ENCODE data around the gene TTC33.
A peak's percentile ranks its signal among the peaks of the same experiment; 100 is the strongest.
"Not testable (repeated sequence)": the region's sequence is repeated elsewhere in the genome, so short reads cannot be mapped to it uniquely, and the experiment has no call there.

Gene TTC33

GRCh38 chr5:40755407-40756365 is at the start of gene TTC33:
TSS of gene TTC33 (minus strand) at chr5:40755961. CDS start at chr5:40747018, 8,943 bp downstream.
- no peaks in the 10 kb centered on the region for H3K27me3 ChIP-seq (ENCODE audit: control insufficient read depth in 1 of 2, insufficient read depth in 2 of 2, low read length in 2 of 2)
- peak within 1 kb of the TSS; percentile 95 to 97 for H3K4me3 ChIP-seq (ENCODE audit: low read depth in 1 of 2, low read length in 2 of 2)
- peak within 1 kb of the TSS; percentile 89 to 94 for H3K9ac ChIP-seq (ENCODE audit: low read depth in 1 of 2, low read length in 2 of 2)
- H3K9me3 ChIP-seq (ENCODE audit: control insufficient read depth in 1 of 2, low read length in 2 of 2): peaks cover 0 to 5% of the 10 kb centered on the region in 2 donors
- H3K27ac ChIP-seq (ENCODE audit: low read depth, low read length): peak within 1 kb of the TSS; percentile 87
- peaks cover 3% of the 10 kb centered on the region in 2 donors for H3K36me3 ChIP-seq (ENCODE audit: control insufficient read depth in 1 of 2, insufficient read depth in 2 of 2, low read length in 2 of 2)
- H3K4me1 ChIP-seq (ENCODE audit: control insufficient read depth in 1 of 2, insufficient read depth in 2 of 2, low read length in 2 of 2): peaks cover 7 to 9% of the 10 kb centered on the region in 2 donors

GRCh38 chr5:40801771-40802562 is 46.2 kb upstream of the TTC33 start:
- Histone ChIP-seq H3K9ac (ENCODE audit: low read depth in 1 of 2, low read length in 2 of 2) (no peak overlapping the region), H3K4me1 (ENCODE audit: control insufficient read depth in 1 of 2, insufficient read depth in 2 of 2, low read length in 2 of 2) (peaks cover 0 to 3% of the 10 kb centered on the region in 2 donors), H3K4me3 (ENCODE audit: low read depth in 1 of 2, low read length in 2 of 2) (no peak overlapping the region), H3K27ac (ENCODE audit: low read depth, low read length) (no peak overlapping the region), H3K36me3 (ENCODE audit: control insufficient read depth in 1 of 2, insufficient read depth in 2 of 2, low read length in 2 of 2) (no peaks in the 10 kb centered on the region), H3K9me3 (ENCODE audit: control insufficient read depth in 1 of 2, low read length in 2 of 2) (no peaks in the 10 kb centered on the region), H3K27me3 (ENCODE audit: control insufficient read depth in 1 of 2, insufficient read depth in 2 of 2, low read length in 2 of 2) (no peaks in the 10 kb centered on the region)

GRCh38 chr5:40799258-40799657 is 43.5 kb upstream of the TTC33 start:
- H3K27ac ChIP-seq (ENCODE audit: low read depth, low read length): no peak overlapping the region

GRCh38 chr5:40798801-40799210 is 43.0 kb upstream of the TTC33 start:
- H3K36me3 ChIP-seq (ENCODE audit: control insufficient read depth in 1 of 2, insufficient read depth in 2 of 2, low read length in 2 of 2): no peaks in the 10 kb centered on the region
- peaks cover 10 to 16% of the 10 kb centered on the region in 2 donors for H3K4me1 ChIP-seq (ENCODE audit: control insufficient read depth in 1 of 2, insufficient read depth in 2 of 2, low read length in 2 of 2)
- H3K9me3 ChIP-seq (ENCODE audit: control insufficient read depth in 1 of 2, low read length in 2 of 2): no peaks in the 10 kb centered on the region
- peak overlapping the region; percentile 52 to 86 for H3K9ac ChIP-seq (ENCODE audit: low read depth in 1 of 2, low read length in 2 of 2)
- H3K27ac ChIP-seq (ENCODE audit: low read depth, low read length): no peak overlapping the region
- peak overlapping the region; percentile 89 to 96 for H3K4me3 ChIP-seq (ENCODE audit: low read depth in 1 of 2, low read length in 2 of 2)
- H3K27me3 ChIP-seq (ENCODE audit: control insufficient read depth in 1 of 2, insufficient read depth in 2 of 2, low read length in 2 of 2): no peaks in the 10 kb centered on the region

More at GRCh38 chr5:40799258-40799657, 43.5 kb upstream of the TTC33 start:
- no peaks in the 10 kb centered on the region for H3K27me3 ChIP-seq (ENCODE audit: control insufficient read depth in 1 of 2, insufficient read depth in 2 of 2, low read length in 2 of 2)
- peaks cover 10 to 16% of the 10 kb centered on the region in 2 donors for H3K4me1 ChIP-seq (ENCODE audit: control insufficient read depth in 1 of 2, insufficient read depth in 2 of 2, low read length in 2 of 2)
- H3K36me3 ChIP-seq (ENCODE audit: control insufficient read depth in 1 of 2, insufficient read depth in 2 of 2, low read length in 2 of 2): no peaks in the 10 kb centered on the region
- H3K4me3 ChIP-seq (ENCODE audit: low read depth in 1 of 2, low read length in 2 of 2): no peak overlapping the region
- H3K9ac ChIP-seq (ENCODE audit: low read depth in 1 of 2, low read length in 2 of 2): no peak overlapping the region
- no peaks in the 10 kb centered on the region for H3K9me3 ChIP-seq (ENCODE audit: control insufficient read depth in 1 of 2, low read length in 2 of 2)

- H3K9ac ChIP-seq (ENCODE audit: low read depth in 1 of 2, low read length in 2 of 2): peak within 1 kb of the TSS; percentile 55 to 94
- peaks cover 11 to 16% of the 10 kb centered on the region in 2 donors for H3K4me1 ChIP-seq (ENCODE audit: control insufficient read depth in 1 of 2, insufficient read depth in 2 of 2, low read length in 2 of 2)
- peak within 1 kb of the TSS; percentile 88 for H3K27ac ChIP-seq (ENCODE audit: low read depth, low read length)
- H3K27me3 ChIP-seq (ENCODE audit: control insufficient read depth in 1 of 2, insufficient read depth in 2 of 2, low read length in 2 of 2): no peaks in the 10 kb centered on the region
- H3K36me3 ChIP-seq (ENCODE audit: control insufficient read depth in 1 of 2, insufficient read depth in 2 of 2, low read length in 2 of 2): no peaks in the 10 kb centered on the region
- H3K4me3 ChIP-seq (ENCODE audit: low read depth in 1 of 2, low read length in 2 of 2): peak within 1 kb of the TSS; percentile 89 to 96
- no peaks in the 10 kb centered on the region for H3K9me3 ChIP-seq (ENCODE audit: control insufficient read depth in 1 of 2, low read length in 2 of 2)
These were observed 42.4 kb upstream of the TTC33 start, which contains the start of gene PRKAA1 for GRCh38 chr5:40798012-40798800. TSS of gene PRKAA1 (minus strand) at chr5:40798374. CDS start at chr5:40798189, 185 bp downstream.

GRCh38 chr5:40797273-40798011 is 41.7 kb upstream of the TTC33 start:
- Histone ChIP-seq H3K36me3 (ENCODE audit: control insufficient read depth in 1 of 2, insufficient read depth in 2 of 2, low read length in 2 of 2) (no peaks in the 10 kb centered on the region), H3K9me3 (ENCODE audit: control insufficient read depth in 1 of 2, low read length in 2 of 2) (no peaks in the 10 kb centered on the region), H3K4me3 (ENCODE audit: low read depth in 1 of 2, low read length in 2 of 2) (peak overlapping the region; percentile 73 to 96), H3K27ac (ENCODE audit: low read depth, low read length) (peak overlapping the region; percentile 88), H3K4me1 (ENCODE audit: control insufficient read depth in 1 of 2, insufficient read depth in 2 of 2, low read length in 2 of 2) (peaks cover 14 to 16% of the 10 kb centered on the region in 2 donors), H3K27me3 (ENCODE audit: control insufficient read depth in 1 of 2, insufficient read depth in 2 of 2, low read length in 2 of 2) (no peaks in the 10 kb centered on the region), H3K9ac (ENCODE audit: low read depth in 1 of 2, low read length in 2 of 2) (peak overlapping the region; percentile 55 to 94)

- Histone ChIP-seq H3K4me3 (ENCODE audit: low read depth in 1 of 2, low read length in 2 of 2) (peak overlapping the region; percentile 73 to 96), H3K27me3 (ENCODE audit: control insufficient read depth in 1 of 2, insufficient read depth in 2 of 2, low read length in 2 of 2) (no peaks in the 10 kb centered on the region), H3K9ac (ENCODE audit: low read depth in 1 of 2, low read length in 2 of 2) (peak overlapping the region; percentile 55 to 80), H3K4me1 (ENCODE audit: control insufficient read depth in 1 of 2, insufficient read depth in 2 of 2, low read length in 2 of 2) (peaks cover 16 to 23% of the 10 kb centered on the region in 2 donors), H3K9me3 (ENCODE audit: control insufficient read depth in 1 of 2, low read length in 2 of 2) (no peaks in the 10 kb centered on the region), H3K27ac (ENCODE audit: low read depth, low read length) (no peak overlapping the region), H3K36me3 (ENCODE audit: control insufficient read depth in 1 of 2, insufficient read depth in 2 of 2, low read length in 2 of 2) (no peaks in the 10 kb centered on the region)
These were observed 40.7 kb upstream of the TTC33 start for GRCh38 chr5:40796487-40796889.

GRCh38 chr5:40794877-40795276 is 39.1 kb upstream of the TTC33 start:
- not testable (repeated sequence) for H3K9me3 ChIP-seq (ENCODE audit: control insufficient read depth in 1 of 2, low read length in 2 of 2); H3K27ac ChIP-seq (ENCODE audit: low read depth, low read length); H3K36me3 ChIP-seq (ENCODE audit: control insufficient read depth in 1 of 2, insufficient read depth in 2 of 2, low read length in 2 of 2); H3K4me3 ChIP-seq (ENCODE audit: low read depth in 1 of 2, low read length in 2 of 2); H3K9ac ChIP-seq (ENCODE audit: low read depth in 1 of 2, low read length in 2 of 2); H3K27me3 ChIP-seq (ENCODE audit: control insufficient read depth in 1 of 2, insufficient read depth in 2 of 2, low read length in 2 of 2)
- H3K4me1 ChIP-seq (ENCODE audit: control insufficient read depth in 1 of 2, insufficient read depth in 2 of 2, low read length in 2 of 2): peaks cover 19 to 34% of the 10 kb centered on the region in 2 donors

- not testable (repeated sequence) for H3K9ac ChIP-seq (ENCODE audit: low read depth in 1 of 2, low read length in 2 of 2); H3K27ac ChIP-seq (ENCODE audit: low read depth, low read length); H3K27me3 ChIP-seq (ENCODE audit: control insufficient read depth in 1 of 2, insufficient read depth in 2 of 2, low read length in 2 of 2); H3K4me3 ChIP-seq (ENCODE audit: low read depth in 1 of 2, low read length in 2 of 2); H3K9me3 ChIP-seq (ENCODE audit: control insufficient read depth in 1 of 2, low read length in 2 of 2); H3K36me3 ChIP-seq (ENCODE audit: control insufficient read depth in 1 of 2, insufficient read depth in 2 of 2, low read length in 2 of 2)
- peaks cover 20 to 35% of the 10 kb centered on the region in 2 donors for H3K4me1 ChIP-seq (ENCODE audit: control insufficient read depth in 1 of 2, insufficient read depth in 2 of 2, low read length in 2 of 2)
These were observed 38.6 kb upstream of the TTC33 start for GRCh38 chr5:40794340-40794739.
